Activated T-helper 1 cell treated with anti-CD3 and anti-CD28 coated beads, Interleukin-12 subunit alpha, Interleukin-12 subunit beta, Interleukin-2, Interleukin-4 antibody, amounts not matched to agents 30 ng/mL and 10 ng/mL and 1 ng/mL, durations not matched to agents 14 hours and 24 hours and 36 hours (primary cell): ENCODE results near the gene QKI. TPM values are rescaled to one million over a fixed set of nuclear protein-coding genes. Genes with fewer than 3 reads are reported as not detected.
"Not testable (repeated sequence)": the region's sequence is repeated elsewhere in the genome, so short reads cannot be mapped to it uniquely, and the experiment has no call there.

Experiments
- DNase-seq: peaks from one replicate; pipeline ENCODE4 v3.0.0; 2021; ENCODE audit warnings: low spot score
- H3K27ac Mint-ChIP-seq: one replicate; pipeline ENCODE4 v1.8.0; 2021; ENCODE audit warnings: mild to moderate bottlenecking, mixed read lengths
- H3K27me3 Mint-ChIP-seq: one replicate; pipeline ENCODE4 v1.8.0; 2022; ENCODE audit warnings: mild to moderate bottlenecking, moderate library complexity, mixed read lengths; ENCODE audit not compliant: insufficient read depth
- H3K36me3 Mint-ChIP-seq: one replicate; pipeline ENCODE4 v1.8.0; 2021; ENCODE audit warnings: low read depth, mixed read lengths
- H3K4me1 Mint-ChIP-seq: one replicate; pipeline ENCODE4 v1.8.0; 2021; ENCODE audit warnings: low read depth, mixed read lengths
- H3K4me3 Mint-ChIP-seq: one replicate; pipeline ENCODE4 v1.8.0; 2021; ENCODE audit warnings: mild to moderate bottlenecking, moderate library complexity, mixed read lengths
- H3K9me3 Mint-ChIP-seq: one replicate; pipeline ENCODE4 v1.8.0; 2021; ENCODE audit warnings: mixed read lengths
- intact Hi-C: fragments of 100-400 bp; cut with micrococcal nuclease; formaldehyde crosslinking; loops from one replicate; pipeline ENCODE4 v1.15.1; 2024
- total RNA-seq: library from RNA; stranded (reverse); gene quantifications from 2 replicates; pipeline ENCODE4 v1.2.3, GENCODE V29; 2022

Gene QKI
- total RNA-seq, 1 donor from 2014 or later: 72.5 TPM

DNA sequence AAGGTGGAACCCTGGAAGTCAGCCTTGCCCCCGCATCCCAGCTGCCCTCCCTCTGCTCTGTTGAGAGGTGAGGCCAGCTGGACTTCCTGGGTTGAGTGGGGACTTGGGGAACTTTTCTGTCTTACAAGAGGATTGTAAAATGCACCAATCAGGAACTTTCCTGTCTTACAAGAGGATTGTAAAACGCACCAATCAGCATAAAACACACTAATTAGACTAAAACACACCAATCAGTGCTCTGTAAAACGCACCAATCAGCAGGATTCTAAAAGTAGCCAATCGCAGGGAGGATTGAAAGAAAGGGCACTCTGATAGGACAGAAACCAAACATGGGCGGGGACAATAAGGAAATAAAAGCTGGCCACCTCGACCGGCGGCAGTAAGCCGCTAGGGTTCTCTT, 175.6 kb downstream of the QKI start:
- H3K4me3 Mint-ChIP-seq, DNase-seq, H3K4me1 Mint-ChIP-seq, H3K27ac Mint-ChIP-seq, H3K27me3 Mint-ChIP-seq, intact Hi-C loops, H3K36me3 Mint-ChIP-seq: not testable (repeated sequence)
- peaks cover 22% of the 10 kb centered on the region for H3K9me3 Mint-ChIP-seq

DNA sequence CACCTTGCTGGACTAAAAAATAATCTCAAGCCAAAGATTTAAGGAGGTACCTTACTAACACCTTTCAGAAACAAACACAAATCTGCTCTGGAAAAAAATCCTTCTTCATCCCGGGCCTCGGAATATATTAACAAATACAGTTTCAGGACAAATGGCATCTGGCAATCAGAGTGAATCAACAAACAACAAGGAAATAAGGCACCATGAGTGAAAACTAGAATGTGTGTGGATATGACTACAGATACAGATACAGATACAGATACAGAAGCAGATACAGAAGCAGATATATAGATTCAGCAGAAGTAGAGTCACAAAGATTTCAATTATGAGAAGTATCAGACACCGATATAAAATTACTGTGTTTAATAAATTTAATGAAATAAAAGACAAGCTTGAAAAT, 178.4 kb downstream of the QKI start:
- intact Hi-C loops: no loop called here
- Mint-ChIP-seq H3K36me3 (no peaks in the 10 kb centered on the region), H3K4me3 (no peak overlapping the region), H3K4me1 (peaks cover 2% of the 10 kb centered on the region), H3K27me3 (no peaks in the 10 kb centered on the region), H3K9me3 (peaks cover 22% of the 10 kb centered on the region), H3K27ac (no peak overlapping the region)
- no peak for DNase-seq

DNA sequence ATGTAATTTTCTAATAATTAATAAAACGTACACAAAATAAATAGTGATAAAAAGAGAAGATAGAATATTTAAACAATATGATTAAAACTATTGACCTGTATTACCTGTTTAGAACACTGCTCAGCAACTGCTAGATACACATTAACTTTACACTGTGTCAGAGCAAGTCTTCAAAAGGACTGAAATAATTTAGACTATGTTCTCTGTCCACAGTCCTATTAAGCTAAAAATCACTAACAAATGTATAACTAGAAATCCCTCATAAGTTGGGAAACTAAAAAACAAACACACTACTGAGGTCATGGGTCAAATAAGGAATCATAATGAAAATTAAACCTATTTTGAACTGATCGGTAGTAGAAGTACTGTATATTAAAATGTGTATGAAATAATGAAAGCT, 181.7 kb downstream of the QKI start:
- no peak overlapping the region for H3K4me3 Mint-ChIP-seq
- H3K4me1 Mint-ChIP-seq: no peaks in the 10 kb centered on the region
- H3K27ac Mint-ChIP-seq: no peak overlapping the region
- peaks cover 2% of the 10 kb centered on the region for H3K27me3 Mint-ChIP-seq
- H3K36me3 Mint-ChIP-seq: no peaks in the 10 kb centered on the region
- peaks cover 17% of the 10 kb centered on the region for H3K9me3 Mint-ChIP-seq
- no peak for DNase-seq
- intact Hi-C loops: no loop called here

DNA sequence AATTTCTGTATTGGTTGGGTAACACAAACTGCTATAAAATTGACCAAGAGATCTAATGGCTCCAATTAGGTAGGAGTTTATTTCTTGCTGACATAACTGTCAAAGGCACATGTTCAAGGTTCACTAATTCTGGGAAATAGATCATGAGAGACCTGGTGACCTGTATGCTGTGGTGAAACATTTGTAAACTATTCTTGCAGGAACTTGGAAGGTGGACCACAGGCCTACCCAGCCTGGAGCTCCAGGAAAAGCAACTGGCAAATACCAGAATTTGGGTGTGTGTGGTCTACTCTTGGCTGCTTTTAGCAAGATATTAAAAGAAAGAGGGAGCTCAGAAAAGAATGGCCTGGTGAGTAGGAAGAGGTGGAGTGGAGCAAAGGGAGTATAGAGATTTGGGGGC, 184.6 kb downstream of the QKI start:
- H3K36me3 Mint-ChIP-seq: no peaks in the 10 kb centered on the region
- intact Hi-C loops: no loop called here
- peaks cover 2% of the 10 kb centered on the region for H3K27me3 Mint-ChIP-seq
- no peak overlapping the region for H3K27ac Mint-ChIP-seq
- H3K4me3 Mint-ChIP-seq: no peak overlapping the region
- no peaks in the 10 kb centered on the region for H3K9me3 Mint-ChIP-seq
- DNase-seq: no peak
- H3K4me1 Mint-ChIP-seq: no peaks in the 10 kb centered on the region

DNA sequence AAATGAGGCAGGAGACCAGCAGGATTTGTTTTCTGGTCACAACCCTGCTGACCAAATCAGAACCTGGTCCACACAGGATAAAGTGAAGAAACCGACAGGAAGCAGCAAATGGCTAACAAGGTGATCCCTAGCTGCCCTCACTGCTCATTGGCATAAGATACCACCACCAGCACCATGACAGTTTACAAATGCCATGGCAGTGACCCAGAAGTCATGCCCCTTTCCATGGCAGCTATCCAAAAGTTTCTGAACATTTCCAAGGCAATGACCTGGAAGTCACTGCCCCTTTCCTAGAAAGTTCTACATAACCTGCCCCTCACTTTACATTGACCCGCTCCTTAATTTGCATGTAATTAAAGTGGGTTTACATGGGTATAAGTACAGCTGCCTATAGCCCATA, 185.2 kb downstream of the QKI start:
- H3K4me3 Mint-ChIP-seq: no peak overlapping the region
- DNase-seq: no peak
- H3K9me3 Mint-ChIP-seq: no peaks in the 10 kb centered on the region
- no peak overlapping the region for H3K27ac Mint-ChIP-seq
- peaks cover 2% of the 10 kb centered on the region for H3K27me3 Mint-ChIP-seq
- intact Hi-C loops: no loop called here
- no peaks in the 10 kb centered on the region for H3K36me3 Mint-ChIP-seq
- no peaks in the 10 kb centered on the region for H3K4me1 Mint-ChIP-seq

DNA sequence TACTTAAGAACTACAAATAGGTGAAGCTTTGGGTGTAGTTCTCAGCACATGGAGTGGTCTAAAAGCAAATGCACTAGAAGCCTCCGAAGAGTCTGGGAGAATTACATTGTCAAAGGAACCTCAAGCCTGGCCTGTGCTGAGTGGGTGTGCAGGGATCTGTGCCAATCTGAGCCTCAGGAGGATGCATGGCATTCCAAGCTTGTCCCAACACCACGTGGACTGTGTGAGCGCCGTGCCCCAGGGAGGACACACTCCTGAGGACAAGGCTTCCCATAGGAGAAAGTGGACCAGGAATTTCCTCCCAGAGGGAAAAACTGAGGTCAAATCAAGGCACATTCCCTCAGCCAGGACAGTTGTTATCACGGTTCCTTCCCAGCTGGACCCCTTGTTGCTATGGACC, 185.8 kb downstream of the QKI start:
- Mint-ChIP-seq H3K27me3 (peaks cover 2% of the 10 kb centered on the region), H3K9me3 (peaks cover 4% of the 10 kb centered on the region), H3K4me3 (no peak overlapping the region), H3K4me1 (no peaks in the 10 kb centered on the region), H3K36me3 (no peaks in the 10 kb centered on the region), H3K27ac (no peak overlapping the region)
- intact Hi-C loops: no loop called here
- DNase-seq: no peak

DNA sequence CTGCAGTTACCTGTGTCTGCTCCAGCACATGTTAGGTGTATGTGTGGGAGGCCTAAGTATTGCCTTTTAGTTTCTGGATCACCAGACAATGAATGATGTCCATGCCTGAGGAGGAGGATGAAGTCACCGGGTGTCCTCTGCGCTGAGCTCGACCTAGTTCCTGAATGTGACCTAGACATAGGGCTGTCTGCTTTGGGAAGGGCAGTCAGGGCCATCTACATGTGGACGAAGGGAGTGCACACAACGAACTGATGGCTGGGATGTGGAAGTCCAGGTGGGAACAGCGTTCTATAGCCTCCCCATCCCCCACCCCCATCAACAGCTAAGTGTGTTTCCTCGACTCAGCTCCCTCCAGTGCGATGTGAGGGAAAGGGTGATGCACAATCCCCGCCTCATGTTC, 186.3 kb downstream of the QKI start:
- Mint-ChIP-seq H3K36me3 (no peaks in the 10 kb centered on the region), H3K4me1 (no peaks in the 10 kb centered on the region), H3K27ac (no peak overlapping the region), H3K9me3 (peaks cover 8% of the 10 kb centered on the region), H3K4me3 (no peak overlapping the region), H3K27me3 (peaks cover 2% of the 10 kb centered on the region)
- intact Hi-C loops: no loop called here
- DNase-seq: no peak

DNA sequence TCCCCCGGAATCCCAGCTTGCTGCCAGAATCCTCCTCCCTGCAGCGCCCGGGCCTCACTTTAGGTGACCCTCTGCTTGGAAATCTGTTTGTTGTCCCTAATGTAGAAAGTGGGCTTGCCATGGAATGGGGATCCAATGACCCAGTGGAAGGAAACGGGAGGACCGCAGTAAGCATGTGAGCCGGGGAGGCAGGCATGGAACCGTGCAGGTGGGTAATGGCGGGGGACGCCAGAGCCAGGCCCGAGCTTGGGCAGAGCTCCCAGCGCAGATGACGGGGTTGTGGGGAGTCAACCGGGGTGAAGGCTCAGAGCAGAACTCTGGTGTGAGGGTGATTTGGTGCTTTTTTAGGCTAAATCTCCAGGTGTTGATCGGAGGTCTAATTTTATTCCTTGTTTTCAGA, 188.3 kb downstream of the QKI start:
- Mint-ChIP-seq H3K4me1 (no peaks in the 10 kb centered on the region), H3K9me3 (peaks cover 8% of the 10 kb centered on the region), H3K27me3 (peaks cover 4% of the 10 kb centered on the region), H3K27ac (no peak overlapping the region), H3K36me3 (no peaks in the 10 kb centered on the region), H3K4me3 (no peak overlapping the region)
- intact Hi-C loops: no loop called here
- no peak for DNase-seq

DNA sequence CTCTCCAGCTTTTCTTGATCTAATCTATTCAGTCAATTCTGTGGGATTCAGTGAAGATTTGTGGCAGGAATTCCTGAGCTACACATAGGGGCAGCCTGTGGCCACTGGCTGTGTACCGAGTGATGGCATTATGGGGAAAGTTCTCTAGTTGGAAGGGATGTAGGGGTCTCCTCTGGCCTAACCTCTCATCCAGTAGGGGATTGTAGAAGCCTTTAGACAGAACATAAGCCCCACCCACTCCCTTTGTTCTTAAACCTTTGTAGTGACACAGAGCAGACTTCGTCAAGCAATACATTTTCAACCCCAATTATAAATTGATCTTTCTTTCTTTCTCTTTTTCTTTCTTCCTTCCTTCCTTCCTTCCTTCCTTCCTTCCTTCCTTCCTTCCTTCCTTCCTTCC, 188.9 kb downstream of the QKI start:
- H3K4me3 Mint-ChIP-seq: no peak overlapping the region
- no peak overlapping the region for H3K27ac Mint-ChIP-seq
- intact Hi-C loops: no loop called here
- DNase-seq: no peak
- peaks cover 1% of the 10 kb centered on the region for H3K27me3 Mint-ChIP-seq
- peaks cover 8% of the 10 kb centered on the region for H3K9me3 Mint-ChIP-seq
- no peaks in the 10 kb centered on the region for H3K36me3 Mint-ChIP-seq
- no peaks in the 10 kb centered on the region for H3K4me1 Mint-ChIP-seq

DNA sequence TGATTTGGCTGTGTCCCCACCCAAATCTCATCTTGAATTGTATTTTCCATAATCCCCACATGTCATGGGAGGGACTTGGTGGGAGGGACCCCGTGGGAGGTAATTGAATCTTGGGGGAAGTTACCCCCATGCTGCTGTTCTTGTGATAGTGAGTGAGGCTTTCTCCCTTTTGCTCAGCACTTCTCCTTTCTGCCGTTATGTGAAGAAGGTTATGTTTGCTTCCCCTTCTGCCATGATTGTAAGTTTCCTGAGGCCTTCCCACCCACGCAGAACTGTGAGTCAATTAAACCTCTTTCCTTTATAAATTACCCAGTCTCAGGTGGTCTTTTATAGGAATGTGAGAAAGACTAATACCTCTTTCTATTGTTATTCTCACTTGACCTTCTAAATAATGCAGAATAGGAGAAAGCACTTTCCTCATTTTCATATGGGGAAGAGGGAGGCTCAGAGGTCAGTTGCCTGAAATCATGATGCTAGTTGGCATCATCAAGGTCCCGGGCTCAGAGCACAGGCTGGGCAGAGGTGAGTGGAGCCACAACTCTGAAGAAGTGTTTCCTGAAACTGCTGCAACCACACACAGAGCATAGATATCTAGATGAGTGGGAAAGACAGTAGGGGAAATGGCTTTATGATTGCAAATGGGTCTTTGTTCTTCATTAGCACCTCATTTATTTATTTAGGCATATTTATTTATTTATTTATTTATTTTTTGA, 191.0 kb downstream of the QKI start:
- no peaks in the 10 kb centered on the region for H3K4me1 Mint-ChIP-seq
- no peak for DNase-seq
- no peak overlapping the region for H3K4me3 Mint-ChIP-seq
- no peaks in the 10 kb centered on the region for H3K36me3 Mint-ChIP-seq
- intact Hi-C loops: no loop called here
- peaks cover 8% of the 10 kb centered on the region for H3K9me3 Mint-ChIP-seq
- no peak overlapping the region for H3K27ac Mint-ChIP-seq
- peaks cover 1% of the 10 kb centered on the region for H3K27me3 Mint-ChIP-seq

DNA sequence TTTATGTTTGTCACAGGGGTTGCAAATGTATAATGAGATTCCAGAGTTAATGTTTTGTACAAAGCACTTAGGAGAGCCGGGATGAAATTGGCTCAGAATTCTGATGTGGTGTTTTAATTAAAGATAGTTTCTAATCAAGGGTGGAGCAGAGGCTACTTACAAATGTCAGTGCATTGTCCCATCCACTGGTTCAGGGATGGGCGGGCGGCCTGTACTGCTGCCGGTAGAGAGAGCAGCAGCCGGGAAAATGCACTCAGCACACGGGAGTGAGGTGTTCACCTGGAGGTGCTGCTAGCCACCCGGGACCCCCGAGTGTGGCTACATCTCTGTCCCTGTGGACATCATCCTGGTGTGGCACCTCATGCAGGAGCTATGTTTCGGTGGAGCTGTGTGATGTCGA, 193.3 kb downstream of the QKI start:
- Mint-ChIP-seq H3K4me1 (no peaks in the 10 kb centered on the region), H3K4me3 (no peak overlapping the region), H3K27ac (no peak overlapping the region), H3K27me3 (peaks cover 1% of the 10 kb centered on the region), H3K36me3 (no peaks in the 10 kb centered on the region), H3K9me3 (peaks cover 8% of the 10 kb centered on the region)
- no peak for DNase-seq
- intact Hi-C loops: no loop called here

DNA sequence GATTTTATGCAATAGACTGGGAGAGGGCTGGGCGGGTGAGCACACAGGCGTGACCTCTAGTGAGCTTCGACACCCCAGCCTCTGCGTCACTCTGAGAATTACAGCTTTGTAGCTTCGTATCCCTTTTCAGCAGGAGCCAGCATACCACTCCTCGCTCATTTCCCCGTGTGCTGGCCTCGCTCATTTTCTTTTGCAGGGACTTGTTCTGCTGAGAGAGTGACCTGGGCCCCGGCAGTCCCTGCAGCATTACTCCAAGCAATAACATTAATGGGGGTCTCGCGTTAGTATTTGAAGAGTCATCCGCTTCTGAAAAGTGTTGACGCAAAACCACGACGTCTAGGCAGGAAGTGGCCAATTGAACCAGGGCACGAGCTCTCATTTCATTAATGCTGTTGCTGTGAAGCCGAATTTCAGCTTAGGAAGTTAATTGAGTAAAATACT, 193.7 kb downstream of the QKI start:
- no peak for DNase-seq
- intact Hi-C loops: no loop called here
- peaks cover 1% of the 10 kb centered on the region for H3K27me3 Mint-ChIP-seq
- H3K4me1 Mint-ChIP-seq: no peaks in the 10 kb centered on the region
- peaks cover 8% of the 10 kb centered on the region for H3K9me3 Mint-ChIP-seq
- no peak overlapping the region for H3K4me3 Mint-ChIP-seq
- no peak overlapping the region for H3K27ac Mint-ChIP-seq
- H3K36me3 Mint-ChIP-seq: no peaks in the 10 kb centered on the region

DNA sequence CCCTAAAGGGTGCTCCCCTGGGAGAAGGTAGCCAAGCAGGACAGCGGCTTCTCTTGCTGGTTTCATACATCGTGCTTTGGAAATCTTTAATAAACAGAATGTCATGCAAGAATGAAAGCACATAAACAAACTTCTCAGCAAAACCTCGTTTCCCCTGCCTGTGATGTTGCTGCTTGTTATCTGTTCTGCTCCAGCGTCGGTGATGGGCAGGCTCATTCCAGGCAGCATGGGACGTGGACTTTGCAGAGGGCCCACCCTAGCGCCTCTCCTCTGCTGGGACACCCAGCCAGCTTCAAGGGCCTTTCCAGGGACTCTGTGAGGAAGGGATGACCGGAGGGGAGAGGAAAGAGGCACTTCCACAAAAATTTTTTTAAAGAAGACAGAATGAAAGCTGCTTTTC, 197.7 kb downstream of the QKI start:
- intact Hi-C loops: no loop called here
- no peak for DNase-seq
- H3K27me3 Mint-ChIP-seq: no peaks in the 10 kb centered on the region
- H3K4me3 Mint-ChIP-seq: no peak overlapping the region
- no peaks in the 10 kb centered on the region for H3K9me3 Mint-ChIP-seq
- no peaks in the 10 kb centered on the region for H3K36me3 Mint-ChIP-seq
- no peak overlapping the region for H3K27ac Mint-ChIP-seq
- no peaks in the 10 kb centered on the region for H3K4me1 Mint-ChIP-seq

DNA sequence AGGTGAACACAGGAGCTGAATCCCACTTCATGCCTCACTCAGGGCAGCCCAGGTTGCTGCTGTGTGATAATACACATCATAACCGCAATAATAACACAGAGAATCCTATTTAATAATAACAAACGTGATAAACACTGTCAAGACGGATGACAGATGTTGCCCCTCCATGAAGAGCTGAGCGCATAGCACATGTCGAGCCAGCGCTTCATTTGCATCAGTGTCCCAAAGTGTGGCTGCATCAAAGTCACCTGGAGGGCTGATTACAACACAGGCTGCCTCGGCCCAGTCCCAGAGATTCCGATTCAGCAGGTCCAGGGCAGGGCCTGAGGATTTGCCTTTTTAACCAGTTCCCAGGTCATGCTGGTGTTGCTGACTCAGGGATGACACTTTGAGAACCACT, 198.5 kb downstream of the QKI start:
- intact Hi-C loops: no loop called here
- Mint-ChIP-seq H3K4me3 (no peak overlapping the region), H3K9me3 (no peaks in the 10 kb centered on the region), H3K27me3 (no peaks in the 10 kb centered on the region), H3K36me3 (no peaks in the 10 kb centered on the region), H3K27ac (no peak overlapping the region), H3K4me1 (no peaks in the 10 kb centered on the region)
- no peak for DNase-seq
